Hepatocyte (in vitro differentiated cells): Measurements from ENCODE around the gene DOCK1. TPM values are rescaled to one million over a fixed set of nuclear protein-coding genes. Genes with fewer than 3 reads are reported as not detected.

Experiments
- DNase-seq: peaks from one replicate; pipeline ENCODE4 v3.0.0-alpha.2; 2016; ENCODE audit warnings: low spot score
- H2AFZ ChIP-seq: fragments of 200-600 bp; sonication (generic); 2 replicates; pipeline ENCODE4 v1.6.0; 2016; ENCODE audit warnings: antibody characterized with exemption, mild to moderate bottlenecking
- H3K27ac ChIP-seq: fragments of 200-600 bp; sonication (generic); 2 replicates; pipeline ENCODE4 v1.5.1; 2016; ENCODE audit warnings: mild to moderate bottlenecking
- H3K27me3 ChIP-seq: fragments of 200-600 bp; sonication (generic); 2 replicates; pipeline ENCODE4 v1.6.1; 2016
- H3K36me3 ChIP-seq: fragments of 200-600 bp; sonication (generic); replicated peaks from 2 replicates; pipeline ENCODE4 v1.5.1; 2016; ENCODE audit warnings: low read depth; ENCODE audit not compliant: insufficient read depth
- H3K4me1 ChIP-seq: fragments of 200-600 bp; sonication (generic); 2 replicates; pipeline ENCODE4 v1.5.1; 2016; ENCODE audit warnings: mild to moderate bottlenecking, moderate library complexity; ENCODE audit not compliant: insufficient read depth
- H3K4me2 ChIP-seq: fragments of 200-600 bp; sonication (generic); 2 replicates; pipeline ENCODE4 v1.6.0; 2016
- H3K4me3 ChIP-seq: fragments of 200-600 bp; sonication (generic); 2 replicates; pipeline ENCODE4 v1.5.1; 2016; ENCODE audit warnings: mild to moderate bottlenecking
- H3K79me2 ChIP-seq: fragments of 200-600 bp; sonication (generic); 2 replicates; pipeline ENCODE4 v1.6.0; 2017; ENCODE audit warnings: mild to moderate bottlenecking
- H3K9me2 ChIP-seq: fragments of 200-600 bp; sonication (generic); replicated peaks from 2 replicates; pipeline ENCODE4 v1.6.0; 2017; ENCODE audit warnings: mild to moderate bottlenecking; ENCODE audit not compliant: insufficient read depth
- H3K9me3 ChIP-seq: fragments of 200-600 bp; sonication (generic); 2 replicates; pipeline ENCODE4 v1.5.1; 2016; ENCODE audit warnings: low read depth, mild to moderate bottlenecking
- H4K20me1 ChIP-seq: fragments of 200-600 bp; sonication (generic); 2 replicates; pipeline ENCODE4 v1.6.0; 2016; ENCODE audit warnings: mild to moderate bottlenecking; ENCODE audit not compliant: insufficient read depth, poor library complexity, severe bottlenecking
- EZH2 ChIP-seq: fragments of 200-600 bp; sonication (generic); IDR thresholded peaks from 2 replicates; pipeline ENCODE4 v1.6.1; 2016; ENCODE audit warnings: antibody characterized with exemption, mild to moderate bottlenecking, borderline replicate concordance
- EZH2phosphoT487 ChIP-seq: fragments of 200-600 bp; sonication (generic); IDR thresholded peaks from one replicate; pipeline ENCODE4 v1.6.1; 2018; ENCODE audit warnings: antibody characterized with exemption, mild to moderate bottlenecking, low read depth, moderate library complexity; ENCODE audit not compliant: unreplicated experiment, severe bottlenecking
- WGBS: methylation state at CpG from one replicate; pipeline ENCODE4 v1.1.6; 2016; ENCODE audit warnings: low lambda C conversion rate; ENCODE audit errors: missing lambda C conversion rate; 5-methylcytosine and 5-hydroxymethylcytosine counted together
- polyA plus RNA-seq: library from polyadenylated mRNA; unstranded; fragments of >200 nt; fragmentation: Nextera tagmentation; extraction: Ambion mirVana; gene quantifications from 2 replicates; pipeline ENCODE4 v1.2.1, GENCODE V29; 2016
- total RNA-seq: library from RNA; depleted of rRNA; stranded (reverse); fragments of >200 nt; gene quantifications from 2 replicates; pipeline ENCODE4 v1.2.3, GENCODE V29; 2014
- TF ChIP-seq, protein P1 (sequence below): fragments of 200-600 bp; sonication (generic); IDR thresholded peaks from 2 replicates; pipeline ENCODE4 v1.5.1; 2016; ENCODE audit warnings: antibody characterized with exemption, mild to moderate bottlenecking; ENCODE audit not compliant: poor library complexity

Gene DOCK1
- total and polyA plus RNA-seq, 2 experiments from 2014 or later: 16.0 to 55.5 TPM

DNA sequence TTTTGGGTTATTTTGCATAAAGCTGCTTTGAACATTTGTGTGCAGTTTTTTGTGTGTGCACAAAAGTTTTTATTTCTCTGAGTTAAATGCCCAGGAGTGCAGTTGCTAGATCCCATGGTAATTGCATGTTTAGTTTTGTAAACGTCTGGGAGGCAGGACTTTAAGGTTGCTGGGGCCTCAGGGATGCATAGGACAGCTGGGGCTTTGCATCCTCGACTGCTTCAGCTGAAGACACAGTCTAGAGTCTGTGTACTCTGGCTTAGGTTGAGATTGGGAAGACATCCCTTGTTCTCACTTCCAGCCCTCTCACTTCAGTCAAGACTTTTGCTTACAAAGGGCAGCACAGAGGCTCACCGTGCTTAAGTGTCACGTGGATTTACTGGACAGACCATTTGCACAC, 385.6 kb downstream of the DOCK1 start:
- Histone ChIP-seq H3K79me2 (no peaks in the 10 kb centered on the region), H3K27me3 (no peaks in the 10 kb centered on the region), H3K4me1 (no peaks in the 10 kb centered on the region), H3K27ac (no peak overlapping the region), H3K4me3 (no peak overlapping the region), H4K20me1 (no peaks in the 10 kb centered on the region), H3K36me3 (no peaks in the 10 kb centered on the region), H3K9me2 (no peaks in the 10 kb centered on the region), H3K4me2 (no peak overlapping the region), H3K9me3 (peaks cover 17% of the 10 kb centered on the region), H2AFZ (no peak overlapping the region)
- no peak for DNase-seq
- TF ChIP-seq EZH2phosphoT487: no peak
- no peak for TF ChIP-seq EZH2
- TF ChIP-seq, protein P1, sequence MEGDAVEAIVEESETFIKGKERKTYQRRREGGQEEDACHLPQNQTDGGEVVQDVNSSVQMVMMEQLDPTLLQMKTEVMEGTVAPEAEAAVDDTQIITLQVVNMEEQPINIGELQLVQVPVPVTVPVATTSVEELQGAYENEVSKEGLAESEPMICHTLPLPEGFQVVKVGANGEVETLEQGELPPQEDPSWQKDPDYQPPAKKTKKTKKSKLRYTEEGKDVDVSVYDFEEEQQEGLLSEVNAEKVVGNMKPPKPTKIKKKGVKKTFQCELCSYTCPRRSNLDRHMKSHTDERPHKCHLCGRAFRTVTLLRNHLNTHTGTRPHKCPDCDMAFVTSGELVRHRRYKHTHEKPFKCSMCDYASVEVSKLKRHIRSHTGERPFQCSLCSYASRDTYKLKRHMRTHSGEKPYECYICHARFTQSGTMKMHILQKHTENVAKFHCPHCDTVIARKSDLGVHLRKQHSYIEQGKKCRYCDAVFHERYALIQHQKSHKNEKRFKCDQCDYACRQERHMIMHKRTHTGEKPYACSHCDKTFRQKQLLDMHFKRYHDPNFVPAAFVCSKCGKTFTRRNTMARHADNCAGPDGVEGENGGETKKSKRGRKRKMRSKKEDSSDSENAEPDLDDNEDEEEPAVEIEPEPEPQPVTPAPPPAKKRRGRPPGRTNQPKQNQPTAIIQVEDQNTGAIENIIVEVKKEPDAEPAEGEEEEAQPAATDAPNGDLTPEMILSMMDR: no peak
- WGBS: 83% methylated on average over 4 of the region's 4 CpGs

DNA sequence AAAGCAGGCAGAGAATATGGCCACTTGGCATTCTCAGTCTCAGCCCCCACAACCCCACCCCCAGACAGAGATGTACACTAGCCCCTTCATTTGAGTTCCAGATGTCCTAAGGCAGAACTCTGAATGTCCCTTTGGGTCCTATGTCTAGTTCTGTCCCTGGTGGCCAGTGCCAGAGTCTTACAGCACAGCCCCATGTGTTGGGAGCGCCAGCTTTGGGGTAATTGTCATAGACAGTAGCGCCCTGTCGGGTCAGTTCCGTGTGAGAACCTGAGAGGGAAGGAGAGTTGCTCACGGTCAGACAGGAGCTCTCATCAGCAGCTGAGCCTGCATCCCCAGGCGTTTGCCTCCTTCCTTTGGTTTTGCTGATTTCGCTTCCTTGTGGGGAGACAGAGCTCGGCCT, 386.1 kb downstream of the DOCK1 start:
- TF ChIP-seq EZH2phosphoT487: no peak
- TF ChIP-seq, protein P1: no peak
- no peak for TF ChIP-seq EZH2
- 96% methylated on average over 8 of the region's 8 CpGs for WGBS
- Histone ChIP-seq H3K9me3 (peaks cover 17% of the 10 kb centered on the region), H3K4me1 (no peaks in the 10 kb centered on the region), H3K27me3 (no peaks in the 10 kb centered on the region), H3K4me2 (no peak overlapping the region), H2AFZ (no peak overlapping the region), H3K27ac (no peak overlapping the region), H3K79me2 (no peaks in the 10 kb centered on the region), H3K36me3 (no peaks in the 10 kb centered on the region), H4K20me1 (no peaks in the 10 kb centered on the region), H3K9me2 (no peaks in the 10 kb centered on the region), H3K4me3 (no peak overlapping the region)
- no peak for DNase-seq

DNA sequence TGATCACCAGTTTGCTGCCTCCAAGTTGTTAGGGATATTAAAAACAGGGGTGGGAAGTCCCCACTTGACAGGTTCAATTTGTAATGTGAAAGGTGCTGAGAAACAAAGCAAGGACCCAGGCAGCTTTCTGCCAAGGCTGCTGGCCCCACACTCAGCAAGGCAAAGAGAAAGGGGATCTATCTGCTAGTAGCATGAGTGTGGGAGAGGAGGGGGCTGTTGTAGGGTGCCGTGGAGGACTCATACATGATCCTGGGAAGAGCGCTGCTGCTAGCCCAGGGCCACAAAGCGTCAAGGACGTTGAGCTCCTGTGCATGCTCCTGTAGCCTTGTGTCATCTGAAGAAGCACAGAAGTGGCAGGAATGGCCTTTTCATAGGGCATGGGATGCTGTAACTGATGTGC, 387.7 kb downstream of the DOCK1 start:
- no peaks in the 10 kb centered on the region for H3K4me1 ChIP-seq
- H3K9me2 ChIP-seq: no peaks in the 10 kb centered on the region
- WGBS: 98% methylated on average over 4 of the region's 4 CpGs
- H3K9me3 ChIP-seq: peaks cover 13% of the 10 kb centered on the region
- no peak overlapping the region for H2AFZ ChIP-seq
- no peaks in the 10 kb centered on the region for H4K20me1 ChIP-seq
- no peaks in the 10 kb centered on the region for H3K27me3 ChIP-seq
- H3K4me3 ChIP-seq: no peak overlapping the region
- H3K36me3 ChIP-seq: no peaks in the 10 kb centered on the region
- H3K79me2 ChIP-seq: no peaks in the 10 kb centered on the region
- H3K27ac ChIP-seq: no peak overlapping the region
- no peak for TF ChIP-seq EZH2
- TF ChIP-seq EZH2phosphoT487: no peak
- TF ChIP-seq, protein P1: no peak
- DNase-seq: no peak
- H3K4me2 ChIP-seq: no peak overlapping the region

DNA sequence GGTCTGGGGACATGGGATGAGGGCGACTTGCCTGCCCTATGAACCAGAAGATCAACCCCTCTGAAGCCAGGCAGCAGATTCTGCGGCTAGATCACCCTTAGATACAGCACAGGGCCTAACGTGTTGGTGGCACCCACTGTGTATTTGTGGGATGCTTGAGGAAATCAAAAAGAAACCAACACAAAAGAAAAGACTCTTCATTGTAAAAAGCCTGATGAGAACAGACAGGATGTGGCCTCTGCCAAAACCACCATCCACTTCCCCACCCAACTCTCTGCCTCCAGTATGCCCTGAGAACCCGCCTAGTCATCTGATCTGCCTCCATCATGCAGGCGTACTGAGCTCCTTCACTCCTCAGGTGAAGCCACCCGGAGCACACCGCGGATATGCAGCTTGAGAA, 388.4 kb downstream of the DOCK1 start:
- H3K79me2 ChIP-seq: no peaks in the 10 kb centered on the region
- TF ChIP-seq EZH2 (no peak), EZH2phosphoT487 (no peak)
- TF ChIP-seq, protein P1: no peak
- peaks cover 7% of the 10 kb centered on the region for H3K9me3 ChIP-seq
- H3K4me2 ChIP-seq: no peak overlapping the region
- H3K4me3 ChIP-seq: no peak overlapping the region
- no peaks in the 10 kb centered on the region for H3K36me3 ChIP-seq
- no peak for DNase-seq
- H3K9me2 ChIP-seq: no peaks in the 10 kb centered on the region
- no peaks in the 10 kb centered on the region for H3K27me3 ChIP-seq
- no peak overlapping the region for H3K27ac ChIP-seq
- H3K4me1 ChIP-seq: no peaks in the 10 kb centered on the region
- H4K20me1 ChIP-seq: no peaks in the 10 kb centered on the region
- no peak overlapping the region for H2AFZ ChIP-seq
- WGBS: 98% methylated on average over 8 of the region's 8 CpGs
